ENCODE data around the gene SNAI3. TPM values are rescaled to one million over a fixed set of nuclear protein-coding genes. Genes with fewer than 3 reads are reported as not detected.

The SNAI3 gene
- total RNA-seq, 2 donors from 2014 or later: 1.0 to 1.6 TPM

DNA sequence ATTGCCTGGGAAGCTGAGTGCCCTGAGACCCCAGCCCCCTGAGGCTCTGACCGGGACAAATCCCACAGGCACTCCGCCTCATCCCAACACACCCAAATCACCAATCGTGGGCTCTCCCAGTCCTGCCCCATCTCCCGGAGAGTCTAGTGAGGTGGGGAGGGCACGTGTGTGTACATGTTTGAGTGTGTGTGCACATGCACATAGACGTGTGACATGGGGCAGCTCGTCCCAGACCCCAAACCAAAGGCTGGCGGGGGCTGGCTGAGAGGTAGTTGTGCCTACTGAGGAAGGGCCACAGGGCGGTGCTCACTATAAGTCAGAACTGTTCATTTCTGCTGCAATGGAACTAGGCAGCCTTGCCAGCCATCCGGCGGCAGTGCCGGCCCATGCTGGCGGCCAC is 8.6 kb downstream of the SNAI3 start:
- Histone ChIP-seq H3K27me3 (peaks cover 0 to 4% of the 10 kb centered on the region in 2 donors), H3K9me3 (no peaks in the 10 kb centered on the region), H3K4me1 (peaks cover 0 to 30% of the 10 kb centered on the region in 2 donors), H3K4me3 (no peak overlapping the region), H3K27ac (no peak overlapping the region), H3K36me3 (no peaks in the 10 kb centered on the region)
- no peak for DNase-seq (ENCODE audit: low spot score)
- TF ChIP-seq CTCF (IDR thresholded peaks at IDR 0.05): no peak

- DNase-seq (ENCODE audit: low spot score): no peak
- Histone ChIP-seq H3K4me3 (no peak overlapping the region), H3K4me1 (peaks cover 0 to 40% of the 10 kb centered on the region in 2 donors), H3K27me3 (peaks cover 0 to 4% of the 10 kb centered on the region in 2 donors), H3K27ac (no peak overlapping the region), H3K36me3 (no peaks in the 10 kb centered on the region), H3K9me3 (no peaks in the 10 kb centered on the region)
- no peak for TF ChIP-seq CTCF (IDR thresholded peaks at IDR 0.05)
Measured at GRCh38 chr16:88676502-88677242, 9.6 kb downstream of the SNAI3 start.

DNA sequence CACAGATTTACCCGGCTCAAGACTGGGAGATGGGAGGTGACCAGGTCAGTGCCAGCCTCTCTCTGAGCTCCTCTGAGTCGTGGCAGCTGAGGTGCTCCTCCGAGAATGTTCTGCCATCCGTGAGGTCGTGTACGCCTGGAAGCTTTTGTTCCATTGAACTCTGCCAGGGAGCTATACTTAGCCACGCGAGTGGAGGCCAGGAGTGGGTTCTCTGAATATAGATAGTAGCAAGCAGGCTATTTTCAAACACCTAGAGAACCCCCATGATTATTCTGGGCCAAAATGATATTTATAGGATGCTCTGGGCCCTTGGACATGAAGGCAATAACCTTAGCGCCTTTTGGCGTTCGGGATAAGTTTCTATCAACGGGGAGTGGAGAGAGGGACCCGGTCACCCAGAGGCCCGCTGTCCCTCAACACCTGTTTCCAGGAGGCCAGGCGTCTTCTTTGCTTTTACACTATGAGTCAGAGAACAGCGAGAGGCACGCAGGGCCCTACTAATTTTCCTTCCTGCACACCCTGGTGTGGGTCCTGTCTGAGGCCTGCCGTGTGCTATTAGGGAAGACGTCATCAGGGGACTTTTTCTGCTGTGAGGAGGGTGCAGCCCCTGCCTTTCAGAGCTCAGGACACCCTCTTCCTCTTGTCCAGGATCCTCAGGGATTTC is 12.5 kb downstream of the SNAI3 start:
- Histone ChIP-seq H3K9me3 (no peaks in the 10 kb centered on the region), H3K27ac (peak overlapping the region; percentile 72 to 77), H3K36me3 (no peaks in the 10 kb centered on the region), H3K27me3 (no peaks in the 10 kb centered on the region), H3K4me3 (no peak overlapping the region), H3K4me1 (peaks cover 0 to 40% of the 10 kb centered on the region in 2 donors)
- TF ChIP-seq CTCF (IDR thresholded peaks at IDR 0.05): no peak
- DNase-seq (ENCODE audit: low spot score): no peak

GRCh38 chr16:88672776-88673175 is 13.5 kb downstream of the SNAI3 start:
- Histone ChIP-seq H3K4me3 (no peak overlapping the region), H3K4me1 (peaks cover 0 to 31% of the 10 kb centered on the region in 2 donors), H3K9me3 (no peaks in the 10 kb centered on the region), H3K27ac (peak overlapping the region; percentile 72 to 77), H3K27me3 (no peaks in the 10 kb centered on the region), H3K36me3 (no peaks in the 10 kb centered on the region)
- no peak for TF ChIP-seq CTCF (IDR thresholded peaks at IDR 0.05)
- DNase-seq (ENCODE audit: low spot score): no peak

GRCh38 chr16:88671806-88672205 is 14.5 kb downstream of the SNAI3 start:
- H3K4me1 ChIP-seq: peaks cover 0 to 31% of the 10 kb centered on the region in 2 donors
- no peak for DNase-seq (ENCODE audit: low spot score)

More at GRCh38 chr16:88671806-88672205, 14.5 kb downstream of the SNAI3 start:
- Histone ChIP-seq H3K9me3 (no peaks in the 10 kb centered on the region), H3K36me3 (no peaks in the 10 kb centered on the region), H3K4me3 (no peak overlapping the region), H3K27ac (no peak overlapping the region), H3K27me3 (no peaks in the 10 kb centered on the region)
- TF ChIP-seq CTCF (IDR thresholded peaks at IDR 0.05): no peak
